Liver (tissue), 9 donors: ENCODE data around the gene PLAU. TPM values are rescaled to one million over a fixed set of nuclear protein-coding genes. Genes with fewer than 3 reads are reported as not detected.

Experiments
- DNase-seq: peaks from one replicate; pipeline ENCODE4 v3.0.0-alpha.2; 2017; ENCODE audit warnings: low spot score
- H3K27ac ChIP-seq, 2 donors: one replicate each; pipeline ENCODE4 v1.7.0; 2013; ENCODE audit warnings: inconsistent platforms in 2 of 2, low read length in 2 of 2, control low read depth in 1 of 2, low read depth in 1 of 2, mild to moderate bottlenecking in 1 of 2
- H3K27me3 ChIP-seq, 4 donors: one replicate each; pipeline versions ENCODE4 v1.6.1 to v1.7.0; 2013; ENCODE audit warnings: low read length in 3 of 4, inconsistent platforms in 1 of 4, mild to moderate bottlenecking in 1 of 4, moderate library complexity in 1 of 4; ENCODE audit not compliant: control insufficient read depth in 4 of 4, insufficient read depth in 4 of 4
- H3K36me3 ChIP-seq, 4 donors: one replicate each; pipeline versions ENCODE4 v1.6.1 to v1.7.0; 2013; ENCODE audit warnings: low read length in 3 of 4, mild to moderate bottlenecking in 3 of 4, low read depth in 1 of 4, moderate library complexity in 1 of 4; ENCODE audit not compliant: control insufficient read depth in 4 of 4, insufficient read depth in 3 of 4
- H3K4me1 ChIP-seq, 4 donors: one replicate each; pipeline versions ENCODE4 v1.6.1 to v1.7.0; 2013; ENCODE audit warnings: low read length in 3 of 4, mild to moderate bottlenecking in 3 of 4, moderate library complexity in 1 of 4; ENCODE audit not compliant: control insufficient read depth in 4 of 4, insufficient read depth in 4 of 4
- H3K4me3 ChIP-seq, 3 donors: one replicate each; pipeline versions ENCODE4 v1.6.1 to v1.7.0; 2013; ENCODE audit warnings: low read length in 3 of 3, control low read depth in 1 of 3, low read depth in 1 of 3, mild to moderate bottlenecking in 1 of 3
- H3K9ac ChIP-seq, 2 donors: one replicate each; pipeline ENCODE4 v1.7.0; 2013; ENCODE audit warnings: low read length in 2 of 2, mild to moderate bottlenecking in 2 of 2, moderate library complexity in 2 of 2, control low read depth in 1 of 2, low read depth in 1 of 2
- H3K9me3 ChIP-seq, 4 donors: one replicate each; pipeline versions ENCODE4 v1.6.1 to v1.7.0; 2013; ENCODE audit warnings: low read length in 3 of 4; ENCODE audit not compliant: control insufficient read depth in 4 of 4
- ATF3 ChIP-seq: IDR thresholded peaks from 2 replicates; pipeline ENCODE4 v1.6.1; 2016; ENCODE audit warnings: antibody characterized with exemption
- EGR1 ChIP-seq, 2 donors: IDR thresholded peaks; 2 replicates each; pipeline ENCODE4 v1.6.1; 2016 to 2018; ENCODE audit warnings: antibody characterized with exemption in 2 of 2, low read depth in 2 of 2
- FOXA1 ChIP-seq: IDR thresholded peaks from 2 replicates; pipeline ENCODE4 v1.6.1; 2016; ENCODE audit warnings: antibody characterized with exemption
- FOXA2 ChIP-seq: IDR thresholded peaks from 2 replicates; pipeline ENCODE4 v1.6.1; 2016; ENCODE audit warnings: antibody characterized with exemption
- GABPA ChIP-seq, 2 donors: IDR thresholded peaks in 1 of 2; conservative IDR thresholded peaks in 1 of 2; 2 replicates each; pipeline ENCODE4 v1.6.1; 2016; ENCODE audit warnings: antibody characterized with exemption in 2 of 2, mild to moderate bottlenecking in 1 of 2, moderate library complexity in 1 of 2
- HNF4A ChIP-seq, 2 donors: conservative IDR thresholded peaks; 2 replicates each; pipeline ENCODE4 v1.6.1; 2016; ENCODE audit warnings: antibody characterized with exemption in 2 of 2, mild to moderate bottlenecking in 2 of 2
- HNF4G ChIP-seq: IDR thresholded peaks from 2 replicates; pipeline ENCODE4 v1.6.1; 2016; ENCODE audit warnings: antibody characterized with exemption
- JUND ChIP-seq, 2 donors: IDR thresholded peaks; 2 replicates each; pipeline ENCODE4 v1.6.1; 2016; ENCODE audit warnings: antibody characterized with exemption in 2 of 2
- NR2F2 ChIP-seq: IDR thresholded peaks from 2 replicates; pipeline ENCODE4 v1.6.1; 2016; ENCODE audit warnings: antibody characterized with exemption
- RAD21 ChIP-seq, 2 donors: IDR thresholded peaks; 2 replicates each; pipeline ENCODE4 v1.6.1; 2016; ENCODE audit warnings: antibody characterized with exemption in 2 of 2, mild to moderate bottlenecking in 2 of 2
- REST ChIP-seq: IDR thresholded peaks from 2 replicates; pipeline ENCODE4 v1.6.1; 2016; ENCODE audit warnings: antibody characterized with exemption, mild to moderate bottlenecking
- RXRA ChIP-seq, 2 donors: IDR thresholded peaks; 2 replicates each; pipeline ENCODE4 v1.6.1; 2017 to 2018; ENCODE audit warnings: antibody characterized with exemption in 2 of 2, mild to moderate bottlenecking in 1 of 2
- SP1 ChIP-seq: IDR thresholded peaks from 2 replicates; pipeline ENCODE4 v1.6.1; 2018; ENCODE audit warnings: antibody characterized with exemption, mild to moderate bottlenecking
- TAF1 ChIP-seq: conservative IDR thresholded peaks from 2 replicates; pipeline ENCODE4 v1.6.1; 2016; ENCODE audit warnings: antibody characterized with exemption, mild to moderate bottlenecking
- YY1 ChIP-seq: IDR thresholded peaks from 2 replicates; pipeline ENCODE4 v1.6.1; 2016; ENCODE audit warnings: antibody characterized with exemption, mild to moderate bottlenecking
- ZBTB33 ChIP-seq: IDR thresholded peaks from 2 replicates; pipeline ENCODE4 v1.6.1; 2016; ENCODE audit warnings: antibody characterized with exemption
- WGBS: extraction: QIAGEN DNeasy Blood & Tissue Kit; methylation state at CpG from one replicate; pipeline ENCODE4 v1.1.7; 2013; 5-methylcytosine and 5-hydroxymethylcytosine counted together
- polyA plus RNA-seq, 2 donors: library from polyadenylated mRNA; stranded (reverse) in 1 of 2; unstranded in 1 of 2; fragments of 200-250 nt in 1 of 2; fragments of >200 nt in 1 of 2; fragmentation: Nextera tagmentation in 1 of 2; extraction: Ambion mirVana in 1 of 2; gene quantifications; one replicate each; pipeline versions ENCODE4 v1.2.1 to v1.2.3, GENCODE V29; 2013 to 2015
- total RNA-seq, 2 donors: library from RNA; depleted of rRNA; stranded (reverse); fragments of >200 nt; gene quantifications; one replicate each; pipeline ENCODE4 v1.2.3, GENCODE V29; 2014
- TF ChIP-seq, protein P1 (sequence below): IDR thresholded peaks from 2 replicates; pipeline ENCODE4 v1.6.1; 2016; ENCODE audit warnings: antibody characterized with exemption
- TF ChIP-seq, protein P2 (sequence below): fragments of 150-350 bp; IDR thresholded peaks from 2 replicates; pipeline ENCODE4 v1.5.1; 2017; ENCODE audit warnings: improper control_type of control experiment, low read depth, low read length; ENCODE audit not compliant: missing input control
- donor health status: healthy.
- donor health status: healthy.
- donor health status: healthy.
- donor health status: healthy.
- donor health status: healthy.

Gene PLAU
- total and polyA plus RNA-seq, 4 donors = 0.40 to 1.0 (median 0.79) TPM

- TF ChIP-seq TAF1 (no peak), ATF3 (no peak), HNF4G (no peak), YY1 (no peak), RXRA (IDR thresholded peaks at IDR 0.05) (no peak)
Measured at GRCh38 chr10:73863039-73863817, 47.7 kb upstream of the PLAU start (continued).

- Histone ChIP-seq H3K36me3 (peaks cover 2 to 14% (median 6%) of the 10 kb centered on the region in 4 donors), H3K4me1 (peaks cover 0 to 9% (median 7%) of the 10 kb centered on the region in 4 donors), H3K9ac (no peak overlapping the region), H3K27ac (no peak overlapping the region), H3K27me3 (no peaks in the 10 kb centered on the region), H3K9me3 (no peaks in the 10 kb centered on the region), H3K4me3 (no peak overlapping the region)
- TF ChIP-seq EGR1 (IDR thresholded peaks at IDR 0.05; ENCODE audit: low read depth in 2 of 2) (no peak), FOXA1 (no peak), RXRA (IDR thresholded peaks at IDR 0.05) (no peak), GABPA (IDR thresholded peaks at IDR 0.05 in 1 of 2, conservative IDR thresholded peaks at IDR 0.05 in 1 of 2) (no peak), REST (no peak), ZBTB33 (no peak), SP1 (no peak), HNF4G (no peak), FOXA2 (no peak), NR2F2 (no peak), YY1 (no peak), HNF4A (conservative IDR thresholded peaks at IDR 0.05) (no peak), ATF3 (no peak), TAF1 (no peak), RAD21 (IDR thresholded peaks at IDR 0.05) (no peak), JUND (IDR thresholded peaks at IDR 0.05) (no peak)
- TF ChIP-seq, protein P1, sequence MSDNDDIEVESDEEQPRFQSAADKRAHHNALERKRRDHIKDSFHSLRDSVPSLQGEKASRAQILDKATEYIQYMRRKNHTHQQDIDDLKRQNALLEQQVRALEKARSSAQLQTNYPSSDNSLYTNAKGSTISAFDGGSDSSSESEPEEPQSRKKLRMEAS = no peak
- TF ChIP-seq, protein P2, sequence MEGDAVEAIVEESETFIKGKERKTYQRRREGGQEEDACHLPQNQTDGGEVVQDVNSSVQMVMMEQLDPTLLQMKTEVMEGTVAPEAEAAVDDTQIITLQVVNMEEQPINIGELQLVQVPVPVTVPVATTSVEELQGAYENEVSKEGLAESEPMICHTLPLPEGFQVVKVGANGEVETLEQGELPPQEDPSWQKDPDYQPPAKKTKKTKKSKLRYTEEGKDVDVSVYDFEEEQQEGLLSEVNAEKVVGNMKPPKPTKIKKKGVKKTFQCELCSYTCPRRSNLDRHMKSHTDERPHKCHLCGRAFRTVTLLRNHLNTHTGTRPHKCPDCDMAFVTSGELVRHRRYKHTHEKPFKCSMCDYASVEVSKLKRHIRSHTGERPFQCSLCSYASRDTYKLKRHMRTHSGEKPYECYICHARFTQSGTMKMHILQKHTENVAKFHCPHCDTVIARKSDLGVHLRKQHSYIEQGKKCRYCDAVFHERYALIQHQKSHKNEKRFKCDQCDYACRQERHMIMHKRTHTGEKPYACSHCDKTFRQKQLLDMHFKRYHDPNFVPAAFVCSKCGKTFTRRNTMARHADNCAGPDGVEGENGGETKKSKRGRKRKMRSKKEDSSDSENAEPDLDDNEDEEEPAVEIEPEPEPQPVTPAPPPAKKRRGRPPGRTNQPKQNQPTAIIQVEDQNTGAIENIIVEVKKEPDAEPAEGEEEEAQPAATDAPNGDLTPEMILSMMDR = no peak
- DNase-seq = no peak
- 96% methylated on average over 4 of the region's 4 CpGs for WGBS
Measured at GRCh38 chr10:73864229-73864628, 46.7 kb upstream of the PLAU start.
